Urinary bladder (tissue), 4 donors: Measurements from ENCODE around the gene NCOA4. TPM values are rescaled to one million over a fixed set of nuclear protein-coding genes. Genes with fewer than 3 reads are reported as not detected.
A peak's percentile ranks its signal among the peaks of the same experiment; 100 is the strongest.

Experiments
- DNase-seq: peaks from one replicate; pipeline ENCODE4 v3.0.0-alpha.2; 2015; ENCODE audit errors: extremely low spot score
- H3K27ac ChIP-seq: one replicate; pipeline ENCODE4 v1.5.1; 2013; ENCODE audit warnings: low read depth, mild to moderate bottlenecking, moderate library complexity
- H3K36me3 ChIP-seq: one replicate; pipeline ENCODE4 v1.6.1; 2013; ENCODE audit warnings: mild to moderate bottlenecking, moderate library complexity; ENCODE audit not compliant: insufficient read depth
- H3K4me1 ChIP-seq: one replicate; pipeline ENCODE4 v1.6.1; 2013; ENCODE audit warnings: mild to moderate bottlenecking, moderate library complexity; ENCODE audit not compliant: insufficient read depth
- H3K4me3 ChIP-seq: one replicate; pipeline ENCODE4 v1.5.1; 2013; ENCODE audit warnings: low read depth, low read length
- WGBS: extraction: QIAGEN DNeasy Blood & Tissue Kit; methylation state at CpG from one replicate; pipeline ENCODE4 v1.1.7; 2013; 5-methylcytosine and 5-hydroxymethylcytosine counted together
- polyA plus RNA-seq: library from polyadenylated mRNA; stranded (reverse); fragments of 200-250 nt; gene quantifications from one replicate; pipeline ENCODE4 v1.2.3, GENCODE V29; 2013
- total RNA-seq: library from RNA; depleted of rRNA; stranded (reverse); fragments of >200 nt; gene quantifications from one replicate; pipeline ENCODE4 v1.2.3, GENCODE V29; 2014
- donor health status: healthy with polysubstance abuse.
- donor health status: healthy.

The NCOA4 gene
- total and polyA plus RNA-seq, 2 donors = 94.8 to 258 TPM

DNA sequence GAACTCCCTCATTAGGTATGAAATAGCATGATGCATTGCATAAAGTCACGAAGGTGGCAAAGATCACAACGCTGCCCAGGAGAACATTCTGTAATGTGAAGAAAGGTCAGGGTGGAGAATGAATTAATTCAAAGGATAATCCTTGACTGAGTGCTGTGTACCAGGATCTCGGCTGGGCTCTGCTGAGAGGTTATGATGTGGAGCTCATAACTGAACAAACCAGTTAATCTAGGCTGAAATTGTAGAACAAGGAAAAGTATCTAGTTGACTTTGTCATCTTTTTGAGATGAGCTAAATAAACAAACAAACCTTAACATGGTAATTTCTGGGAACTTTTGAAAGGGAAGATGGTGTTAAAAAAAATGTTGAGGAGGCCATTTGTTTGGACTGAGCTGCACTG lies 9.6 kb upstream of the NCOA4 start:
- H3K27ac ChIP-seq = no peak overlapping the region
- H3K4me3 ChIP-seq = no peak overlapping the region
- H3K36me3 ChIP-seq = no peaks in the 10 kb centered on the region
- WGBS = 85% methylated on average over 3 of the region's 3 CpGs
- no peak for DNase-seq
- no peaks in the 10 kb centered on the region for H3K4me1 ChIP-seq

DNA sequence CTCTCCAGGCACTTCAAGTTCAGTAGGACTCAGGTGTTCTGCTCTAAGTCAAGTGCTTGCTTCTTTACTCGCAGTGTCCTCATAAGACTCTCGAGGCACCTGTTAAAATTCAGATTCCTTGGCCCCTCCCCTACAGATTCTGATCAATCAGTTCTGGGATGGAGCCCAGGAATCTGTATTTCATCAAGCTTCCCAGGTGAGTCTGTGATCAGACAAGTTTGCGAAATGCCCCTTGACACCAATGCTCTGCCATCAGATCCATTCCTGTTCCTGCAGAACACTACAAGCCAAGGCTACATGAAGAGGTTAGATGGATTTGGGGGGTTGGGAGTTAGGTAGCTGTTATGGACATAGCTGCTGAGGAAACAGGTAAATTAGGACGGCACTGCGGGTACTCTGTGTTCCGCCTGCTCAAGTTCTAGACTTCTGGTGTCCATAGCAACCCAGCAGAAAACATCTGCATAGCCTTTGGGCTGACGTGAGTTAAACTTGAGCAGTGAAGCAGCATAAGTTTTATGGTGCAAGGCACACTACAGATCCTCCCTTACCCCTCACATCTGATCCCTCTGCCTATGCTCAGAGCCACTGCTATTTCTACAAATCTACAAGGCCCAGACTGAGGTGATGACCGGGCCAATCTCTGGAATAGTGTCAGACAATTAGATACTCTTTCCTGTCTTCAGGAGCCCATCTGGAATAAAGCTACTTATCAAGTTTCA lies 6.8 kb upstream of the NCOA4 start:
- Histone ChIP-seq H3K27ac (no peak overlapping the region), H3K4me1 (no peaks in the 10 kb centered on the region), H3K4me3 (no peak overlapping the region), H3K36me3 (no peaks in the 10 kb centered on the region)
- no peak for DNase-seq
- 84% methylated on average over 8 of the region's 8 CpGs for WGBS

DNA sequence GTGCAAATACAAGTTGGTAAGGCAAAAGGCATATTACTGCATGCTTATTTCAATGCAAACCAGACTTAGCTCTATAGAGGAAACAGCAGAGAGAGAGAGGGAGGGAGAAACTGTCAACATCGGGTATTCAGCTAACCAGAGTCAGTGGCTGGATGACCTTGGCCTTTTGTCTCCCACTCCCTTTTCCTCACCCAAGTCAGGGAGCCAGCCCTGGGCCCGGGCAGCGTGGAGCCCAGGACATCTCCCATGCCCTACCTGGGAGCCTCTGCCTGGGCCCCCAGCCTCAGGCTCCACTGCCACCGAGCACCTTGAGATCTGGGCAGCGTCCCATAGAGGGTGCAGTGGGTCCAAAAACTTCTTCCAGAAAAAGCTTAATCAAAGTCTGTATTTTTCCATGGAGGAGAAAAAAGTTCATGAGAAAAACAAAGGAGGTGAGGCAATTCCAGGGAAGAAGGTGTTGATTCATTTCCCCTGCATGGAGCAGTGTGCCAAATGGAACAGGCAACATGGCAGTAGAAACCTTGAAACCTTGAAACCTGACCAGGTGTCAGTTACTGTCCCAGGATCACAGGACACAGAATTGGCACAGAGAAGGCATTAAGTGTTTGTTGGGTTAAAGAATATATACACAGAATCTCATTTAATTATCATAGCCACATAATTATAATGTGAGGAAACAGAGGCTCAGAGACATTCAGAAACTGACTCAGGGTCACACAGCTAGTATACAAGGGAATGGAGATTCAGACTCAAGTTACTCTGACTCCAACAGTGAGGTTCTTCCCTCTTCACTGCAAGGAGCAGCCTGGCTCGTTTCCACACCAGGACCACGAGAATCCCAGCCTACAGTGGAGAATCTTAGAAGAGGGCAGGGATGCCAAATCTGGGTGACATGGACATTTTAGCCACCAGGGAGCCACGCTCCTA lies 5.8 kb upstream of the NCOA4 start:
- DNase-seq = no peak
- Histone ChIP-seq H3K4me1 (peaks cover 2% of the 10 kb centered on the region), H3K4me3 (no peak overlapping the region), H3K36me3 (no peaks in the 10 kb centered on the region), H3K27ac (no peak overlapping the region)
- WGBS = 61% methylated on average over 8 of the region's 8 CpGs

DNA sequence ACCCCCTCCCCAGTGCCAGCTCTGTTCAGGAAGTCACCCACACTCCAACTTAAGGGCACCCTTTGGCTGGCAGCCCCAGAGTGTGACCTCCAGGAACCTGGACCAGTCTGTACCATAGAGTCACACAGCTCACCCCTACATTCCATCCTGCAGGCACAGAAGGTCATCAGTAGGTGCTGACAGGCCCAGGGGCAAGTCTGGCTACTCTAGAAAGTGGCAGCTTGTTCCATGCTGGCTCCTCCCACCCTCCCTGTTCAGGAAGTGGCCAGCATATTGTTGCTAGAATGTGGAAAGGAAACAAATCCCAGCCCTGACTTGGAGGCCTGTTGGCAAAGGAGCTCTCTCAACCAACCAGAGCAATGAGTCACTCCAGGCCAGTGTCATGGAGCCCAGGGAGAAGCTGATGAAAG lies 3.2 kb upstream of the NCOA4 start:
- DNase-seq = no peak
- Histone ChIP-seq H3K36me3 (no peaks in the 10 kb centered on the region), H3K4me3 (no peak overlapping the region), H3K27ac (no peak overlapping the region), H3K4me1 (peaks cover 3% of the 10 kb centered on the region)

- H3K4me1 ChIP-seq = peaks cover 6% of the 10 kb centered on the region
- H3K36me3 ChIP-seq = no peaks in the 10 kb centered on the region
- no peak for DNase-seq
- H3K27ac ChIP-seq = peak overlapping the region; percentile 25
- H3K4me3 ChIP-seq = no peak overlapping the region
- WGBS = 74% methylated on average over 6 of the region's 6 CpGs
Observed at GRCh38 chr10:46031648-46032532, 1.5 kb upstream of the NCOA4 start.

DNA sequence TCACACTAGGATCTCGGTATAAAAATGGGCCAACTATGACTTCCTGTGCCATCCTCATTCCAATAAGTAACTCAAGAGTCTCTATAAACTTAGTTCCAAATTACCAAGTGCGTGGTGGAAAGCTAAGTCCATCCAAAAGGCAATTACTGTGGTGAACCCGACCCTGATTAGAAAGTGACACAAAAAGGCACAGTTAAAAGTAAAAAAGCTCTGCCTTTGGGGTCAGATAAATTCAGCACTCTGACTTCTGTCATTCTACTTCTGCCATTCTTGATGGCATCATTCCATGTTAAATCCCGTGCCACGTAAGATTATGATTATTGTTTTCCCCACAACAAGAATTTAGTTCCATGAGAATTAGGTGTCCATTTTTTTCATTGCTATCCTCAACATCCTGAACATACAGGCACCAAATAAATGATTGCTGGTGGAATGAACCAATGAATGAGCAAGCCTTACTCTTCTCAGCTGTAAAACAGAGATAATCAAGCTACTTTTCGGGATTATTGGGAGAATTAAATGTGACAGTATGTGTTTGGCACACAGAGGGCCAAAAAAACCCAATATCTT lies 877 bp downstream of the NCOA4 start:
- H3K4me1 ChIP-seq = peaks cover 6% of the 10 kb centered on the region
- no peaks in the 10 kb centered on the region for H3K36me3 ChIP-seq
- 17% methylated on average over 6 of the region's 6 CpGs for WGBS
- peak overlapping the region; percentile 92 for H3K27ac ChIP-seq
- peak overlapping the region; percentile 83 for H3K4me3 ChIP-seq
- no peak for DNase-seq

DNA sequence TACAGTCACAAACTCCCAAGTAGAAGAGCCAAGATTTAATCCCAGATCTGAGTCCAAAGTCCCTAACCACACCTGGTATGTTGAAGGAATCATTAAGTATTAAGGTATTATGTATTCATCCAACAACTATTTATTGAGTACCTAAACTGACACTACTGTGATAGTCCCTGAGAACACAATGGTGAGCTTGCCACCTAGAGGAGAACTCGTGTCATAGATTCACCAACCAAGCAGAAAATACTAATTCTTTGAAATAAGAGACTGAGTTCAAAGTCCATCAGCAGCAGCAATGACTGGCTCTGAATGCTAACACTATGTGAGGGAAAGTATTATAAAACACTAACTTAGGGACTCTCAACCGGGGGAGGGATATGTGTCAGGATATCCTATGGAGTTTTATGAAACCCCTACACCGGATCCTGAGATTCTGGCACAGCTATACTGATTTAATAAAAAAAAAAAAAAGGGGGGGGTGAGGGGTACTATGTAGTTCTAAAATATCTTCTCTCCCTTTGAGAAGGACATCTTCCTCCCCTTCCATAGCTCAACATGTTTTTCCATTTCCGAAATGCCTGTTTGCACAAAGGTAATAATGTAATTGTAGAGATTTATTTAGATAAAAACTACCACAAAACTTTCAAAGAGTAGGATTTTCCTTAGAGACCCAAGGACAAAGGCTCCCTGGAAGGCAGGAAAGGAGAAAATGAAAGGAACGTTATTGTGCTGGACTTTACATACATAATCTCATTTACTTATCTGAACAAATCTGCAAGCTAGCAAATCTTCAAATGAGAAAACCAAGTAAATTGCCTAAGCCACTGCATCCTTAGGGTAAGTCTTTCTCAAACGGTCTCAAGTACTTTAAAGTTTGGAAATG lies 1.6 kb downstream of the NCOA4 start:
- Histone ChIP-seq H3K36me3 (no peaks in the 10 kb centered on the region), H3K4me3 (no peak overlapping the region), H3K4me1 (peaks cover 6% of the 10 kb centered on the region), H3K27ac (no peak overlapping the region)
- no peak for DNase-seq
- 30% methylated on average over 6 of the region's 6 CpGs for WGBS

- DNase-seq = no peak
- peaks cover 7% of the 10 kb centered on the region for H3K4me1 ChIP-seq
- H3K4me3 ChIP-seq = no peak overlapping the region
- H3K27ac ChIP-seq = no peak overlapping the region
- H3K36me3 ChIP-seq = no peaks in the 10 kb centered on the region
Observed at GRCh38 chr10:46026106-46026505, 4.3 kb downstream of the NCOA4 start.

- Histone ChIP-seq H3K4me3 (no peak overlapping the region), H3K4me1 (peaks cover 7% of the 10 kb centered on the region), H3K36me3 (no peaks in the 10 kb centered on the region), H3K27ac (no peak overlapping the region)
- no peak for DNase-seq
- whole genome bisulfite sequencing = 76% methylated on average over 2 of the region's 2 CpGs
Observed at GRCh38 chr10:46025406-46025805, 5.0 kb downstream of the NCOA4 start.

DNA sequence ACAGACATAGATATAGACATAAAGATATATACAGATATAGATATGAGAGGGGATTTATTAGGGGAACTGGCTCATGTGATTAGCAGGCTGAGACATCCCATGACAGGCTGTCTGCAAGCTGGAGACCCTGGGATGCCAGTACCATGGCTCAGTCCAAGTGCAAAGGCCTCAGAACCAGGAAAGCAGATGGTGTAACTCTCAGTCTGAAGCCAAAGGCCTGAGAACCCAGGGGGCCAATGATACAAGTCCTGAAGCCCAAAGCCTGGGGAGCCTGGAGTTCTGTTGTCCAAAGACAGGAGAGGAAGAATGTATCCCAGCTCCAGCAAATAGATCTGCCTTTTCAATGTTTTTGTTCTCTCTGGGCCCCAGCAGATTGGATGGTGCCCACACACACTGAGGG lies 5.5 kb downstream of the NCOA4 start:
- peaks cover 7% of the 10 kb centered on the region for H3K4me1 ChIP-seq
- H3K36me3 ChIP-seq = no peaks in the 10 kb centered on the region
- H3K4me3 ChIP-seq = no peak overlapping the region
- no peak for DNase-seq
- no peak overlapping the region for H3K27ac ChIP-seq

DNA sequence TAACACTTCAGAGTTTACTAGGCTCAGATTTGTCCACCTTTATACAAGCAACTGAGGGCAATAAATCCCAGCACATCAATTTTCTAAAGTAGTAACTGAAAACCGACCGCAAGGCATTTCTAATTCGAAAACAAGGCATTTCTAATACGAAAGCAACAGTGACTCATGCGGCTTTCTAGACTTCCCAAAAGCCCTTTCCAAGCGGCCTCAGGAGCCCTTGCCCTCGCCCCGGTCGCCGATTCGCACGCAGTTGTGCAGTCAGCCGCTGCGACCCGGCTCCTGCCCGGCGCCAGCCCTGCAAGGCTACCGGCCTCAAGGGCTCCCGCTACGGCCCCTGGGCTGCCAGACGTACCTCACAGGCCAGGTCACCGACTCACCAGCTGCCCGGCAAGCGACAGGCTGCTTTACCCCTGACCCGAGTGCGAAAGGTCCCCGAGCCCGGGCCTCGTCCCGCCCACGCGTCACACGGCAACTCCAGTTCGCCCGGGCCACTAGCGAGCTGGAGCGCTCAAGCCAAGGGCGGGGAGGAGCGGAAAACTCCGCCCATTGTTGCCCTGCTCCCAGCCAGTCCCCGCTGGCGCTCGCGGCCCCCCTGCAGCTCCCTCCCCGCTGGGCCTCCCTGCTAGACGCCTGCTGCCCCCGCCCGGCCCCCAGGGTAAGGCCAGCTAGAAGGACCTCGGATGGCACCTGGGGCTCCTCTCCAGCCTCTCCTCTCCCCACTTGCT lies 7.3 kb downstream of the NCOA4 start:
- Histone ChIP-seq H3K4me3 (peak overlapping the region; percentile 61), H3K4me1 (peaks cover 5% of the 10 kb centered on the region), H3K36me3 (no peaks in the 10 kb centered on the region), H3K27ac (peak overlapping the region; percentile 75)
- under 1% methylated on average over 49 of the region's 49 CpGs for WGBS
- DNase-seq = no peak

DNA sequence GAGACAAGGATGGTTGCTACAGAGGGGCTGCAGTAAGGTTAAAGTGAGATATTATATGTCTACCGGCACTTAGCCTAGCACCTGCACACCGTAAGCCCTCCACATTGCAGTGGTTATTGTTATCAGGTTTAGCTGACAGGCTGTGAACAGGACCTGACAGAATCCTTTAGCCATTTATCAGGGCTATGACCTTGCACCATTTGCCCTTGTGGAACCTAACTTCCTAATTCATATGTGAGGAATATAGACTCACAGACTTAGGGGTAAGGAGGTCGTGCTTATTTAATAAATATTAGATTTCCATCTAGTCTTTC lies 10.1 kb downstream of the NCOA4 start:
- 75% methylated on average over 3 of the region's 3 CpGs for WGBS
- H3K36me3 ChIP-seq = no peaks in the 10 kb centered on the region
- no peak overlapping the region for H3K4me3 ChIP-seq
- peaks cover 2% of the 10 kb centered on the region for H3K4me1 ChIP-seq
- DNase-seq = no peak
- H3K27ac ChIP-seq = no peak overlapping the region
